Activated CD4-positive, alpha-beta T cell treated with anti-CD3 and anti-CD28 coated beads, Interleukin-2, amount 50 U/mL, for 16 hours (primary cell): ENCODE data around the gene TTLL5.
A peak's percentile ranks its signal among the peaks of the same experiment; 100 is the strongest.

Source experiments
- DNase-seq: peaks from one replicate; pipeline ENCODE4 v3.0.0-alpha.2; 2020

TTLL5 gene

GRCh38 chr14:75660630-75661498 is at the start of gene TTLL5, which contains the start of gene ERG28:
Gene TTLL5, plus strand, starts transcription at chr14:75661246. Its CDS starts 1,904 bp downstream, at chr14:75663150.
Gene ERG28, minus strand, starts transcription at chr14:75660876. Its CDS starts 3,374 bp downstream, at chr14:75657502.
- peak; percentile 98 for DNase-seq

GRCh38 chr14:75612157-75612556 is 48.9 kb upstream of the TTLL5 start:
- DNase-seq, result no peak

GRCh38 chr14:75614179-75614578 is 46.9 kb upstream of the TTLL5 start:
- no peak for DNase-seq

- DNase-seq, result no peak
Measured at GRCh38 chr14:75615200-75615599, 45.8 kb upstream of the TTLL5 start.

GRCh38 chr14:75619548-75619947 is 41.5 kb upstream of the TTLL5 start:
- no peak for DNase-seq

- no peak for DNase-seq
Measured at GRCh38 chr14:75625034-75625433, 36.0 kb upstream of the TTLL5 start.

- DNase-seq, result no peak
Measured at GRCh38 chr14:75626396-75626795, 34.6 kb upstream of the TTLL5 start.

GRCh38 chr14:75626863-75627262 is 34.2 kb upstream of the TTLL5 start:
- DNase-seq, result no peak

- no peak for DNase-seq
Measured at GRCh38 chr14:75627406-75627805, 33.6 kb upstream of the TTLL5 start.

- no peak for DNase-seq
Measured at GRCh38 chr14:75628816-75629215, 32.2 kb upstream of the TTLL5 start.

- DNase-seq, result no peak
Measured at GRCh38 chr14:75630695-75631452, 30.2 kb upstream of the TTLL5 start.

- no peak for DNase-seq
Measured at GRCh38 chr14:75631453-75631831, 29.6 kb upstream of the TTLL5 start.

- DNase-seq, result no peak
Measured at GRCh38 chr14:75634848-75635247, 26.2 kb upstream of the TTLL5 start.

GRCh38 chr14:75636100-75636692 is 24.9 kb upstream of the TTLL5 start:
- DNase-seq, result no peak

GRCh38 chr14:75640876-75641275 is 20.2 kb upstream of the TTLL5 start:
- no peak for DNase-seq

- no peak for DNase-seq
Measured at GRCh38 chr14:75643985-75644384, 17.1 kb upstream of the TTLL5 start.

- DNase-seq, result no peak
Measured at GRCh38 chr14:75645056-75645455, 16.0 kb upstream of the TTLL5 start.

- DNase-seq, result no peak
Measured at GRCh38 chr14:75646762-75647161, 14.3 kb upstream of the TTLL5 start.

GRCh38 chr14:75647640-75648039 is 13.4 kb upstream of the TTLL5 start:
- no peak for DNase-seq

GRCh38 chr14:75648066-75648838 is 12.8 kb upstream of the TTLL5 start:
- no peak for DNase-seq

GRCh38 chr14:75649337-75649736 is 11.7 kb upstream of the TTLL5 start:
- DNase-seq, result no peak

- no peak for DNase-seq
Measured at GRCh38 chr14:75649773-75650172, 11.3 kb upstream of the TTLL5 start.
